Stimulated activated CD8-positive, alpha-beta memory T cell treated with anti-CD3 and anti-CD28 coated beads, Interleukin-2, amount 100 ng/mL, for 48 hours (primary cell): Measurements from ENCODE around the gene SLC35A1.
"Not testable (repeated sequence)": the region's sequence is repeated elsewhere in the genome, so short reads cannot be mapped to it uniquely, and the experiment has no call there.

Source experiments
- DNase-seq, 2 donors: peaks; one replicate each; pipeline ENCODE4 v3.0.0-alpha.2; 2020; ENCODE audit warnings: low read depth in 2 of 2

SLC35A1 gene

GRCh38 chr6:87472525-87473418 is at the start of gene SLC35A1:
SLC35A1 (plus strand) TSS chr6:87472974; CDS start chr6:87473004, 30 bp downstream.
- peak; percentile 73 to 78 for DNase-seq

- no peak for DNase-seq
These were observed 46.0 kb upstream of the SLC35A1 start for GRCh38 chr6:87426789-87427188.

- no peak for DNase-seq
These were observed 42.3 kb upstream of the SLC35A1 start for GRCh38 chr6:87430499-87430898.

- DNase-seq, result no peak
These were observed 41.5 kb upstream of the SLC35A1 start for GRCh38 chr6:87431263-87431662.

GRCh38 chr6:87436435-87436834 is 36.3 kb upstream of the SLC35A1 start:
- DNase-seq, result peak; percentile 6 to 10

- no peak for DNase-seq
These were observed 31.1 kb upstream of the SLC35A1 start for GRCh38 chr6:87441711-87442110.

GRCh38 chr6:87444362-87444761 is 28.4 kb upstream of the SLC35A1 start:
- no peak for DNase-seq

GRCh38 chr6:87465051-87465450 is 7.7 kb upstream of the SLC35A1 start:
- no peak for DNase-seq

- peak in 1 of 2 donors; percentile 42 for DNase-seq
These were observed 687 bp downstream of the SLC35A1 start for GRCh38 chr6:87473419-87473903.

- no peak for DNase-seq
These were observed 9.2 kb downstream of the SLC35A1 start for GRCh38 chr6:87481931-87482330.

- no peak for DNase-seq
These were observed 9.6 kb downstream of the SLC35A1 start for GRCh38 chr6:87482366-87482765.

GRCh38 chr6:87483929-87484328 is 11.2 kb downstream of the SLC35A1 start:
- DNase-seq, result no peak

GRCh38 chr6:87484491-87484890 is 11.7 kb downstream of the SLC35A1 start:
- no peak for DNase-seq

GRCh38 chr6:87487555-87487954 is 14.8 kb downstream of the SLC35A1 start:
- no peak for DNase-seq

GRCh38 chr6:87489326-87489725 is 16.6 kb downstream of the SLC35A1 start:
- DNase-seq, result not testable (repeated sequence)

GRCh38 chr6:87494761-87495422 is 22.1 kb downstream of the SLC35A1 start:
- DNase-seq, result no peak

- DNase-seq, result no peak
These were observed 25.3 kb downstream of the SLC35A1 start for GRCh38 chr6:87498048-87498447.

- DNase-seq, result no peak
These were observed 29.2 kb downstream of the SLC35A1 start for GRCh38 chr6:87501809-87502572.

GRCh38 chr6:87504441-87504840 is 31.7 kb downstream of the SLC35A1 start:
- DNase-seq, result no peak

- no peak for DNase-seq
These were observed 42.1 kb downstream of the SLC35A1 start for GRCh38 chr6:87514831-87515230.

- no peak for DNase-seq
These were observed 45.7 kb downstream of the SLC35A1 start for GRCh38 chr6:87518453-87518852.

- DNase-seq, result no peak
These were observed 49.9 kb downstream of the SLC35A1 start for GRCh38 chr6:87522686-87523085.
